Measurements from ENCODE around the gene XYLT1. TPM values are rescaled to one million over a fixed set of nuclear protein-coding genes. Genes with fewer than 3 reads are reported as not detected.
A peak's percentile ranks its signal among the peaks of the same experiment; 100 is the strongest.

The XYLT1 gene
- polyA plus RNA-seq, 1 of the 3 experiments (the other 2 are of a cell fraction) = 17.6 TPM

DNA sequence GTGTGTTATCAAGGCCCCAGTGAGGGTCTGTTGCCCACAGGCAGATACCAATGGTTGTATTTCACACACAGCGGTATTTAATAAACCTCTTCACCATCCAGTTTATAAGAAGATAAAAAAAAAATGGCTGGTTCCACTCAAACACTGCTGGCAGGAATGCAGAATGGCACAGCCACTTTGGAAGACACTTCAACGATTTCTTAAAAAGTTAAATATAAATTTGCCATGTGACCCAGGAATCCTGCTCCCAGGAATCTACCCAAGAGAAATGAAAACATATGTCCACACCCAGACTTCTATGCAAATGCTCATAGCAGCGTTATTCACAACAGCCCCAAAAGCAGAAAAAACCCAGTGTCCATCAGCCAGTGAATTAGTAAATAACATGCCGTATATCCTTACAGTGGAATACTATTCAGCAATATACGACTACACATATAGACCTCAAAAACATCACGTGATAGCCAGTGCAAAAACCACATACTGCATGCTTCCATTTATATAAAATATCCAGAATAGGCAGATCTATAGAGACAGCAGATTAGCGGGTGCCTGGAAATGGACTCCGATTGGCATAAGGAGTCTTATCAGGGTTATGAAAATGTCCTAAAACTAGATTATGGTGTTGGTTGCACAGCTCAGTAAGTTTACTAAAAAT, 38.7 kb downstream of the XYLT1 start:
- Histone ChIP-seq H3K27ac (ENCODE audit: low read depth in 2 of 2, low read length in 1 of 2) (no peak overlapping the region), H3K27me3 (ENCODE audit: insufficient read depth) (no peaks in the 10 kb centered on the region), H3K4me1 (ENCODE audit: control insufficient read depth in 1 of 2, insufficient read depth in 2 of 2, low read depth in 1 of 2, low read length in 1 of 2) (peaks cover 0 to 4% of the 10 kb centered on the region in 2 experiments; a peak in 1 of 4 replicates), H3K9me3 (no peaks in the 10 kb centered on the region), H3K4me3 (ENCODE audit: low read depth in 2 of 2, low read length in 1 of 2) (no peak overlapping the region), H3K4me2 (no peak overlapping the region), H4K20me1 (ENCODE audit: insufficient read depth) (peaks cover 100% of the 10 kb centered on the region), H3K9ac (no peak overlapping the region), H3K9me2 (no peaks in the 10 kb centered on the region), H3F3A (replicated peaks; ENCODE audit: insufficient read depth) (peaks cover 30% of the 10 kb centered on the region), H3K36me3 (replicated peaks in 1 of 2; ENCODE audit: control insufficient read depth in 1 of 2, insufficient read depth in 2 of 2, low read length in 1 of 2) (peaks cover 0 to 61% of the 10 kb centered on the region in 2 experiments), H3K79me2 (ENCODE audit: insufficient read depth) (peaks cover 100% of the 10 kb centered on the region), H2AFZ (ENCODE audit: low read depth) (no peak overlapping the region)
- CTCF ChIA-PET = interaction anchor here (1.3 kb wide), 1 partner anchor 10 kb away, joined by 4 read pairs; no protein-coding TSS in a partner anchor
- no peak for DNase-seq
- POLR2A ChIA-PET = no interaction called here
- TF ChIP-seq, protein P1, sequence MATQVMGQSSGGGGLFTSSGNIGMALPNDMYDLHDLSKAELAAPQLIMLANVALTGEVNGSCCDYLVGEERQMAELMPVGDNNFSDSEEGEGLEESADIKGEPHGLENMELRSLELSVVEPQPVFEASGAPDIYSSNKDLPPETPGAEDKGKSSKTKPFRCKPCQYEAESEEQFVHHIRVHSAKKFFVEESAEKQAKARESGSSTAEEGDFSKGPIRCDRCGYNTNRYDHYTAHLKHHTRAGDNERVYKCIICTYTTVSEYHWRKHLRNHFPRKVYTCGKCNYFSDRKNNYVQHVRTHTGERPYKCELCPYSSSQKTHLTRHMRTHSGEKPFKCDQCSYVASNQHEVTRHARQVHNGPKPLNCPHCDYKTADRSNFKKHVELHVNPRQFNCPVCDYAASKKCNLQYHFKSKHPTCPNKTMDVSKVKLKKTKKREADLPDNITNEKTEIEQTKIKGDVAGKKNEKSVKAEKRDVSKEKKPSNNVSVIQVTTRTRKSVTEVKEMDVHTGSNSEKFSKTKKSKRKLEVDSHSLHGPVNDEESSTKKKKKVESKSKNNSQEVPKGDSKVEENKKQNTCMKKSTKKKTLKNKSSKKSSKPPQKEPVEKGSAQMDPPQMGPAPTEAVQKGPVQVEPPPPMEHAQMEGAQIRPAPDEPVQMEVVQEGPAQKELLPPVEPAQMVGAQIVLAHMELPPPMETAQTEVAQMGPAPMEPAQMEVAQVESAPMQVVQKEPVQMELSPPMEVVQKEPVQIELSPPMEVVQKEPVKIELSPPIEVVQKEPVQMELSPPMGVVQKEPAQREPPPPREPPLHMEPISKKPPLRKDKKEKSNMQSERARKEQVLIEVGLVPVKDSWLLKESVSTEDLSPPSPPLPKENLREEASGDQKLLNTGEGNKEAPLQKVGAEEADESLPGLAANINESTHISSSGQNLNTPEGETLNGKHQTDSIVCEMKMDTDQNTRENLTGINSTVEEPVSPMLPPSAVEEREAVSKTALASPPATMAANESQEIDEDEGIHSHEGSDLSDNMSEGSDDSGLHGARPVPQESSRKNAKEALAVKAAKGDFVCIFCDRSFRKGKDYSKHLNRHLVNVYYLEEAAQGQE (IDR thresholded peaks at IDR 0.05; ENCODE audit: low read depth, low read length) = no peak
- TF ChIP-seq, protein P2, sequence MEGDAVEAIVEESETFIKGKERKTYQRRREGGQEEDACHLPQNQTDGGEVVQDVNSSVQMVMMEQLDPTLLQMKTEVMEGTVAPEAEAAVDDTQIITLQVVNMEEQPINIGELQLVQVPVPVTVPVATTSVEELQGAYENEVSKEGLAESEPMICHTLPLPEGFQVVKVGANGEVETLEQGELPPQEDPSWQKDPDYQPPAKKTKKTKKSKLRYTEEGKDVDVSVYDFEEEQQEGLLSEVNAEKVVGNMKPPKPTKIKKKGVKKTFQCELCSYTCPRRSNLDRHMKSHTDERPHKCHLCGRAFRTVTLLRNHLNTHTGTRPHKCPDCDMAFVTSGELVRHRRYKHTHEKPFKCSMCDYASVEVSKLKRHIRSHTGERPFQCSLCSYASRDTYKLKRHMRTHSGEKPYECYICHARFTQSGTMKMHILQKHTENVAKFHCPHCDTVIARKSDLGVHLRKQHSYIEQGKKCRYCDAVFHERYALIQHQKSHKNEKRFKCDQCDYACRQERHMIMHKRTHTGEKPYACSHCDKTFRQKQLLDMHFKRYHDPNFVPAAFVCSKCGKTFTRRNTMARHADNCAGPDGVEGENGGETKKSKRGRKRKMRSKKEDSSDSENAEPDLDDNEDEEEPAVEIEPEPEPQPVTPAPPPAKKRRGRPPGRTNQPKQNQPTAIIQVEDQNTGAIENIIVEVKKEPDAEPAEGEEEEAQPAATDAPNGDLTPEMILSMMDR (IDR thresholded peaks at IDR 0.05) = peak; percentile 40
- WGBS (ENCODE audit: low lambda C conversion rate) = 90% methylated on average over 8 of the region's 8 CpGs

DNA sequence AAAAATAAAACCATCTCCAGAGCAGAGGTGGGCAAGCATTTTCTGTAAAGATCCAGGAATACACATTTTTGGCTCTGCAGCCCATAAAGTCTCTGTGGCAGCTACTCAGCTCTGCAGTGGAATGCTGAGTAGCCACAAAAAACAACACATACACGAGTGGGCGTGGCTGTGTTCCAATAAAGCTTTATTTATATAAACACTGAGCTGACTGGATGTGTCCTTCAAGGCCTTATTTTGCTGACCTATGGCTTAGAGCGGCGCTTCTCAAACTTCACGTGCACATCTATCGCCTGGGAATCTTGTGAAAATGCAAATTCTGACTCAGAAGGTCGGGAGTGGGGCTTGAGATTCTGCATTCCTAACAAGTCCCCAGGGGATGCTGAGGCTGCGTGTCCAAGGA, 39.7 kb downstream of the XYLT1 start:
- peaks cover 0 to 66% of the 10 kb centered on the region in 2 experiments for H3K36me3 ChIP-seq (replicated peaks in 1 of 2; ENCODE audit: control insufficient read depth in 1 of 2, insufficient read depth in 2 of 2, low read length in 1 of 2)
- peaks cover 100% of the 10 kb centered on the region for H3K79me2 ChIP-seq (ENCODE audit: insufficient read depth)
- no peak overlapping the region for H3K4me3 ChIP-seq (ENCODE audit: low read depth in 2 of 2, low read length in 1 of 2)
- H3K9me3 ChIP-seq = no peaks in the 10 kb centered on the region
- ChIA-PET CTCF (interaction anchor here (0.9 to 1.1 kb wide), 3 partner anchors 11 to 161 kb away, joined by 3 read pairs; no protein-coding TSS in a partner anchor), POLR2A (no interaction called here)
- no peak overlapping the region for H3K27ac ChIP-seq (ENCODE audit: low read depth in 2 of 2, low read length in 1 of 2)
- peaks cover 23% of the 10 kb centered on the region for H3F3A ChIP-seq (replicated peaks; ENCODE audit: insufficient read depth)
- no peak overlapping the region for H3K9ac ChIP-seq
- no peak overlapping the region for H2AFZ ChIP-seq (ENCODE audit: low read depth)
- no peak overlapping the region for H3K4me2 ChIP-seq
- no peak for DNase-seq
- no peaks in the 10 kb centered on the region for H3K27me3 ChIP-seq (ENCODE audit: insufficient read depth)
- H4K20me1 ChIP-seq (ENCODE audit: insufficient read depth) = peaks cover 100% of the 10 kb centered on the region
- peaks cover 0 to 4% of the 10 kb centered on the region in 2 experiments; a peak in 1 of 4 replicates for H3K4me1 ChIP-seq (ENCODE audit: control insufficient read depth in 1 of 2, insufficient read depth in 2 of 2, low read depth in 1 of 2, low read length in 1 of 2)
- 82% methylated on average over 8 of the region's 8 CpGs for WGBS (ENCODE audit: low lambda C conversion rate)
- no peaks in the 10 kb centered on the region for H3K9me2 ChIP-seq
- no peak for TF ChIP-seq GATA2 (CRISPR knock-in tag; IDR thresholded peaks at IDR 0.05)
- no peak for TF ChIP-seq RFX5 (IDR thresholded peaks at IDR 0.05; ENCODE audit: low read length)
- TF ChIP-seq MEF2A (IDR thresholded peaks at IDR 0.05; ENCODE audit: borderline replicate concordance, low read depth) = no peak
- TF ChIP-seq, protein P1 (IDR thresholded peaks at IDR 0.05; ENCODE audit: low read depth, low read length) = no peak
- TF ChIP-seq RAD21 (IDR thresholded peaks at IDR 0.05; ENCODE audit: low read length) = no peak
- TF ChIP-seq, protein P3, sequence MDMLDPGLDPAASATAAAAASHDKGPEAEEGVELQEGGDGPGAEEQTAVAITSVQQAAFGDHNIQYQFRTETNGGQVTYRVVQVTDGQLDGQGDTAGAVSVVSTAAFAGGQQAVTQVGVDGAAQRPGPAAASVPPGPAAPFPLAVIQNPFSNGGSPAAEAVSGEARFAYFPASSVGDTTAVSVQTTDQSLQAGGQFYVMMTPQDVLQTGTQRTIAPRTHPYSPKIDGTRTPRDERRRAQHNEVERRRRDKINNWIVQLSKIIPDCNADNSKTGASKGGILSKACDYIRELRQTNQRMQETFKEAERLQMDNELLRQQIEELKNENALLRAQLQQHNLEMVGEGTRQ (IDR thresholded peaks at IDR 0.05; ENCODE audit: borderline replicate concordance, low read depth, low read length) = no peak
- no peak for TF ChIP-seq SMC3 (IDR thresholded peaks at IDR 0.05; ENCODE audit: low read depth, low read length)
- no peak for TF ChIP-seq JUND (IDR thresholded peaks at IDR 0.05)
- no peak for TF ChIP-seq MXI1 (IDR thresholded peaks at IDR 0.05; ENCODE audit: low read depth, low read length)
- no peak for TF ChIP-seq TAF1 (IDR thresholded peaks at IDR 0.05; ENCODE audit: borderline replicate concordance, low read depth, low read length)
- TF ChIP-seq EP300 (IDR thresholded peaks at IDR 0.05; ENCODE audit: borderline replicate concordance in 1 of 2, low read depth in 1 of 2, low read length in 1 of 2) = no peak
- no peak for TF ChIP-seq FOXJ3 (CRISPR knock-in tag; IDR thresholded peaks at IDR 0.05)
- no peak for TF ChIP-seq TCF12 (IDR thresholded peaks at IDR 0.05)
- no peak for TF ChIP-seq YY1 (IDR thresholded peaks at IDR 0.05; ENCODE audit: low read depth)

Data from SK-N-SH (cell line).